ENCODE data around the gene NUDT8. TPM values are rescaled to one million over a fixed set of nuclear protein-coding genes. Genes with fewer than 3 reads are reported as not detected.
A peak's percentile ranks its signal among the peaks of the same experiment; 100 is the strongest.
"Not testable (repeated sequence)": the region's sequence is repeated elsewhere in the genome, so short reads cannot be mapped to it uniquely, and the experiment has no call there.

Gene NUDT8
- polyA plus RNA-seq, 1 of the 3 experiments (the other 2 are of a cell fraction), result 2.7 TPM

- Histone ChIP-seq H3K4me2 (no peak overlapping the region), H3K4me3 (ENCODE audit: low read depth in 2 of 2, low read length in 1 of 2) (no peak overlapping the region), H3K9ac (no peak overlapping the region), H3K4me1 (ENCODE audit: control insufficient read depth in 1 of 2, insufficient read depth in 2 of 2, low read depth in 1 of 2, low read length in 1 of 2) (peaks cover 7 to 13% of the 10 kb centered on the region in 2 experiments; a peak in 3 of 4 replicates), H3K36me3 (replicated peaks in 1 of 2; ENCODE audit: control insufficient read depth in 1 of 2, insufficient read depth in 2 of 2, low read length in 1 of 2) (peaks cover 5 to 19% of the 10 kb centered on the region in 2 experiments), H3K9me3 (no peaks in the 10 kb centered on the region), H3K79me2 (ENCODE audit: insufficient read depth) (peaks cover 17% of the 10 kb centered on the region), H3K9me2 (no peaks in the 10 kb centered on the region), H3F3A (replicated peaks; ENCODE audit: insufficient read depth) (no peaks in the 10 kb centered on the region), H3K27ac (ENCODE audit: low read depth in 2 of 2, low read length in 1 of 2) (no peak overlapping the region), H2AFZ (ENCODE audit: low read depth) (peak overlapping the region; percentile 72; the same call in 1 of the 2 replicates), H4K20me1 (ENCODE audit: insufficient read depth) (no peaks in the 10 kb centered on the region), H3K27me3 (ENCODE audit: insufficient read depth) (no peaks in the 10 kb centered on the region; the same call in 1 of the 2 replicates)
- ChIA-PET CTCF (interaction anchor here (0.7 to 1.8 kb wide), 7 partner anchors 9 to 28 kb away, joined by 3 to 6 read pairs (median 3); partner anchors contain the start of genes GSTP1 and NUDT8), POLR2A (no interaction called here)
- TF ChIP-seq RFX5 (IDR thresholded peaks at IDR 0.05; ENCODE audit: low read length) (no peak), EZH2phosphoT487 (IDR thresholded peaks at IDR 0.05; ENCODE audit: borderline replicate concordance, low read depth) (no peak)
- WGBS (ENCODE audit: low lambda C conversion rate), result 59% methylated on average over 11 of the region's 11 CpGs
- DNase-seq, result no peak
Measured at GRCh38 chr11:67605231-67606011, 24.3 kb downstream of the NUDT8 start.

GRCh38 chr11:67604815-67605214 is 24.9 kb downstream of the NUDT8 start:
- no peak overlapping the region for H3K9ac ChIP-seq
- no peak overlapping the region for H3K27ac ChIP-seq (ENCODE audit: low read depth in 2 of 2, low read length in 1 of 2)
- H2AFZ ChIP-seq (ENCODE audit: low read depth), result no peak overlapping the region
- H3K4me1 ChIP-seq (ENCODE audit: control insufficient read depth in 1 of 2, insufficient read depth in 2 of 2, low read depth in 1 of 2, low read length in 1 of 2), result peaks cover 7 to 13% of the 10 kb centered on the region in 2 experiments; a peak in 3 of 4 replicates
- no peak overlapping the region for H3K4me3 ChIP-seq (ENCODE audit: low read depth in 2 of 2, low read length in 1 of 2)
- H3K79me2 ChIP-seq (ENCODE audit: insufficient read depth), result peaks cover 17% of the 10 kb centered on the region
- H3K27me3 ChIP-seq (ENCODE audit: insufficient read depth), result no peaks in the 10 kb centered on the region; the same call in 1 of the 2 replicates
- 38% methylated on average over 1 of the region's 2 CpGs for WGBS (ENCODE audit: low lambda C conversion rate)
- no peaks in the 10 kb centered on the region for H3F3A ChIP-seq (replicated peaks; ENCODE audit: insufficient read depth)
- H3K4me2 ChIP-seq, result no peak overlapping the region
- no peaks in the 10 kb centered on the region for H3K9me2 ChIP-seq
- H3K9me3 ChIP-seq, result no peaks in the 10 kb centered on the region
- ChIA-PET POLR2A (no interaction called here), CTCF (interaction anchor here (1.2 to 1.8 kb wide), 3 partner anchors 9 to 24 kb away, joined by 3 to 6 read pairs (median 6); partner anchors contain the start of genes GSTP1 and NUDT8)
- no peak for TF ChIP-seq FOXM1 (IDR thresholded peaks at IDR 0.05; ENCODE audit: low read depth)
- TF ChIP-seq RFX5 (IDR thresholded peaks at IDR 0.05; ENCODE audit: low read length), result no peak
- TF ChIP-seq GABPA (IDR thresholded peaks at IDR 0.05; ENCODE audit: low read depth), result no peak
- no peak for TF ChIP-seq CTCF (IDR thresholded peaks at IDR 0.05)
- TF ChIP-seq SMC3 (IDR thresholded peaks at IDR 0.05; ENCODE audit: low read depth, low read length), result no peak
- no peaks in the 10 kb centered on the region for H4K20me1 ChIP-seq (ENCODE audit: insufficient read depth)
- DNase-seq, result no peak
- H3K36me3 ChIP-seq (replicated peaks in 1 of 2; ENCODE audit: control insufficient read depth in 1 of 2, insufficient read depth in 2 of 2, low read length in 1 of 2), result peaks cover 0 to 13% of the 10 kb centered on the region in 2 experiments

- H3K27me3 ChIP-seq (ENCODE audit: insufficient read depth); H3K36me3 ChIP-seq (replicated peaks in 1 of 2; ENCODE audit: control insufficient read depth in 1 of 2, insufficient read depth in 2 of 2, low read length in 1 of 2); H4K20me1 ChIP-seq (ENCODE audit: insufficient read depth); POLR2A ChIA-PET; H3K4me2 ChIP-seq; H3K9ac ChIP-seq; H3K4me3 ChIP-seq (ENCODE audit: low read depth in 2 of 2, low read length in 1 of 2); H2AFZ ChIP-seq (ENCODE audit: low read depth); DNase-seq; H3K9me2 ChIP-seq; H3K9me3 ChIP-seq; H3K27ac ChIP-seq (ENCODE audit: low read depth in 2 of 2, low read length in 1 of 2); H3F3A ChIP-seq (replicated peaks; ENCODE audit: insufficient read depth): not testable (repeated sequence)
- Histone ChIP-seq H3K79me2 (ENCODE audit: insufficient read depth) (peaks cover 17% of the 10 kb centered on the region), H3K4me1 (ENCODE audit: control insufficient read depth in 1 of 2, insufficient read depth in 2 of 2, low read depth in 1 of 2, low read length in 1 of 2) (peaks cover 7 to 13% of the 10 kb centered on the region in 2 experiments; a peak in 3 of 4 replicates)
- CTCF ChIA-PET, result interaction anchor here (1.6 to 1.8 kb wide), 2 partner anchors 10 to 20 kb away, joined by 3 to 6 read pairs; partner anchors contain the start of gene GSTP1
- 22% methylated on average over 2 of the region's 4 CpGs for WGBS (ENCODE audit: low lambda C conversion rate)
Measured at GRCh38 chr11:67604119-67604518, 25.6 kb downstream of the NUDT8 start.

Measured in SK-N-SH (cell line).